HL-60 (cell line): ENCODE results near the gene TMED10.
A peak's percentile ranks its signal among the peaks of the same experiment; 100 is the strongest.

Source experiments
- DNase-seq, 2 experiments: peaks; one replicate each; pipeline ENCODE4 v3.0.0-alpha.2; 2010 to 2020; ENCODE audit warnings: low read depth in 1 of 2, low spot score in 1 of 2
- H3K27ac ChIP-seq: fragments of 250-450 bp; sonication (Bioruptor Pico); replicated peaks from 2 replicates; pipeline ENCODE4 v1.5.1; 2020; ENCODE audit warnings: mild to moderate bottlenecking, moderate library complexity
- H3K27me3 ChIP-seq: fragments of 250-450 bp; sonication (Bioruptor Pico); 2 replicates; pipeline ENCODE4 v1.5.1; 2021; ENCODE audit warnings: mild to moderate bottlenecking, moderate library complexity; ENCODE audit not compliant: insufficient read depth, poor library complexity, severe bottlenecking
- H3K4me3 ChIP-seq: replicated peaks from 2 replicates; pipeline ENCODE4 v1.5.1; 2011; ENCODE audit warnings: mild to moderate bottlenecking, control low read depth, low read length; ENCODE audit not compliant: insufficient read depth
- CTCF ChIP-seq: IDR thresholded peaks from one replicate; pipeline ENCODE4 v1.5.1; 2011; ENCODE audit warnings: low read length, control low read depth, inconsistent platforms; ENCODE audit not compliant: insufficient read depth
- GABPA ChIP-seq: IDR thresholded peaks from 2 replicates; pipeline ENCODE4 v1.6.1; 2012; ENCODE audit warnings: low read depth
- POLR2AphosphoS5 ChIP-seq: IDR thresholded peaks from 2 replicates; pipeline ENCODE4 v1.6.1; 2012; ENCODE audit warnings: low read depth
- REST ChIP-seq: IDR thresholded peaks from 2 replicates; pipeline ENCODE4 v1.6.1; 2012; ENCODE audit warnings: low read depth; ENCODE audit not compliant: insufficient replicate concordance
- SPI1 ChIP-seq: IDR thresholded peaks from 2 replicates; pipeline ENCODE4 v1.6.1; 2012; ENCODE audit warnings: low read depth, mild to moderate bottlenecking, borderline replicate concordance

The TMED10 gene

GRCh38 chr14:75091251-75091650 lies 85.2 kb downstream of the TMED10 start:
- no peak overlapping the region for H3K4me3 ChIP-seq
- H3K27me3 ChIP-seq: no peaks in the 10 kb centered on the region
- no peak overlapping the region for H3K27ac ChIP-seq
- no peak for TF ChIP-seq GABPA
- no peak for TF ChIP-seq REST
- TF ChIP-seq POLR2AphosphoS5: no peak
- no peak for TF ChIP-seq SPI1
- no peak for TF ChIP-seq CTCF
- no peak for DNase-seq

- DNase-seq: no peak
- TF ChIP-seq CTCF (no peak), GABPA (no peak)
- no peak overlapping the region for H3K4me3 ChIP-seq
- no peak overlapping the region for H3K27ac ChIP-seq
- H3K27me3 ChIP-seq: no peaks in the 10 kb centered on the region
Measured at GRCh38 chr14:75090353-75090752, 86.1 kb downstream of the TMED10 start.

GRCh38 chr14:75088566-75089373 lies 87.6 kb downstream of the TMED10 start:
- TF ChIP-seq GABPA (no peak), POLR2AphosphoS5 (no peak), CTCF (no peak), SPI1 (no peak), REST (no peak)
- Histone ChIP-seq H3K4me3 (no peak overlapping the region), H3K27ac (no peak overlapping the region), H3K27me3 (no peaks in the 10 kb centered on the region)
- peak in 1 of 2 experiments; percentile 34 for DNase-seq

- H3K4me3 ChIP-seq: no peak overlapping the region
- no peak overlapping the region for H3K27ac ChIP-seq
- no peak for TF ChIP-seq POLR2AphosphoS5
- no peak for TF ChIP-seq REST
- TF ChIP-seq GABPA: no peak
- no peak for TF ChIP-seq CTCF
- no peak for TF ChIP-seq SPI1
- no peaks in the 10 kb centered on the region for H3K27me3 ChIP-seq
- no peak for DNase-seq
Measured at GRCh38 chr14:75088153-75088552, 88.3 kb downstream of the TMED10 start.
